Vagina (tissue), 2 donors: ENCODE measurements around the gene RPH3AL.
"Not testable (repeated sequence)": the region's sequence is repeated elsewhere in the genome, so short reads cannot be mapped to it uniquely, and the experiment has no call there.

Experiments used
- POLR2A ChIP-seq, 2 donors: fragments of 450-650 bp; IDR thresholded peaks; one replicate each; pipeline ENCODE4 v1.6.1; 2017; ENCODE audit warnings: antibody characterized with exemption in 2 of 2, mild to moderate bottlenecking in 2 of 2, moderate library complexity in 2 of 2
- POLR2AphosphoS5 ChIP-seq, 2 donors: sonication (generic); formaldehyde crosslinking; IDR thresholded peaks; one replicate each; pipeline ENCODE4 v1.9.0; 2017; ENCODE audit warnings: antibody characterized with exemption in 2 of 2, mild to moderate bottlenecking in 2 of 2, low read depth in 1 of 2; ENCODE audit not compliant: insufficient read depth in 1 of 2
- TF ChIP-seq, protein P1 (sequence below), 3 experiments: fragments of 450-650 bp in 2 of 3; fragments of 200-600 bp in 1 of 3; sonication (generic) in 1 of 3; IDR thresholded peaks; one replicate each; pipeline ENCODE4 v1.5.1; 2017 to 2019; ENCODE audit warnings: antibody characterized with exemption in 3 of 3, mild to moderate bottlenecking in 2 of 3, moderate library complexity in 2 of 3

DNA sequence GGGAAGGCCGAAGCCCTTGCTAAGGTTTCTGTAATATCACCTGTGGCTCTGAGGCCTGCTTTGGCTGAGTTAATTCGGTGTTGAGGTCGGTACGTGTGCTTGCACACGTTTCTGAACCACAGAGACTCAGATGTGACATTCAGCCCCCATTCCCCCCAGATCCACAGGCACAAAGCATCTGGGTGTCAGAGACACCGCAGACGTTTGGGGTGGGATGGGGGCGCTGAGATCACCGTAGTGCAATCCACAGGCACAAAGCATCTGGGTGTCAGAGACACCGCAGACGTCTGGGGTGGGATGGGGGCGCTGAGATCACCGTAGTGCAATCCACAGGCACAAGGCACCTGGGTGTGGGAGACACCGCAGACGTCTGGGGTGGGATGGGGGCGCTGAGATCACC, 151.3 kb downstream of the RPH3AL start:
- TF ChIP-seq, protein P1, sequence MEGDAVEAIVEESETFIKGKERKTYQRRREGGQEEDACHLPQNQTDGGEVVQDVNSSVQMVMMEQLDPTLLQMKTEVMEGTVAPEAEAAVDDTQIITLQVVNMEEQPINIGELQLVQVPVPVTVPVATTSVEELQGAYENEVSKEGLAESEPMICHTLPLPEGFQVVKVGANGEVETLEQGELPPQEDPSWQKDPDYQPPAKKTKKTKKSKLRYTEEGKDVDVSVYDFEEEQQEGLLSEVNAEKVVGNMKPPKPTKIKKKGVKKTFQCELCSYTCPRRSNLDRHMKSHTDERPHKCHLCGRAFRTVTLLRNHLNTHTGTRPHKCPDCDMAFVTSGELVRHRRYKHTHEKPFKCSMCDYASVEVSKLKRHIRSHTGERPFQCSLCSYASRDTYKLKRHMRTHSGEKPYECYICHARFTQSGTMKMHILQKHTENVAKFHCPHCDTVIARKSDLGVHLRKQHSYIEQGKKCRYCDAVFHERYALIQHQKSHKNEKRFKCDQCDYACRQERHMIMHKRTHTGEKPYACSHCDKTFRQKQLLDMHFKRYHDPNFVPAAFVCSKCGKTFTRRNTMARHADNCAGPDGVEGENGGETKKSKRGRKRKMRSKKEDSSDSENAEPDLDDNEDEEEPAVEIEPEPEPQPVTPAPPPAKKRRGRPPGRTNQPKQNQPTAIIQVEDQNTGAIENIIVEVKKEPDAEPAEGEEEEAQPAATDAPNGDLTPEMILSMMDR (IDR thresholded peaks at IDR 0.05): not testable (repeated sequence)
- TF ChIP-seq POLR2A (IDR thresholded peaks at IDR 0.05); POLR2AphosphoS5 (IDR thresholded peaks at IDR 0.05; ENCODE audit: insufficient read depth in 1 of 2, low read depth in 1 of 2): not testable (repeated sequence)
